ENCODE results near the gene ZBTB34. TPM values are rescaled to one million over a fixed set of nuclear protein-coding genes. Genes with fewer than 3 reads are reported as not detected.

Gene ZBTB34
- total and polyA plus RNA-seq, 9 of the 15 experiments (the other 6 are each of a cell fraction or from before 2014, with no cell fraction given), result 2.7 to 15.6 (median 9.8) TPM

DNA sequence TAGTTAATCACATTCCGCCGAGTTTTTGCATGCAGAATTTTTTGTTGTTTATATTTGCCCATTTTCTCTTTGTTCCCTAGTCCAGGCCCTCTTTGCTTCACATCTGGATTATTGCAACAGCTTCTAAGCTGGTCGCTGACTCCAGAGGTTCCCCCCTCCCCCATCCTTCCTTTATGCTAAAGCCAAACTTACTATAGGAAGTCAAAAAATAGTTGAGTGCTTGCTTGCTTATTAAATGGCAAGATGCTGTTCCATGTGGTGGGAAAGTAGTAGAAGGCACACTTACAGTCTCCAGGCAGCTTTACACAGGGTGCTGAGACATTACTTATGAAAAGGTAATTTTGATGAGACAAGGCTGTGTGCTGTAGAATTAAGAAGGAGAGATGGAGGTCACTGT is 1.3 kb downstream of the ZBTB34 start (continued):
- TF ChIP-seq, protein P1, sequence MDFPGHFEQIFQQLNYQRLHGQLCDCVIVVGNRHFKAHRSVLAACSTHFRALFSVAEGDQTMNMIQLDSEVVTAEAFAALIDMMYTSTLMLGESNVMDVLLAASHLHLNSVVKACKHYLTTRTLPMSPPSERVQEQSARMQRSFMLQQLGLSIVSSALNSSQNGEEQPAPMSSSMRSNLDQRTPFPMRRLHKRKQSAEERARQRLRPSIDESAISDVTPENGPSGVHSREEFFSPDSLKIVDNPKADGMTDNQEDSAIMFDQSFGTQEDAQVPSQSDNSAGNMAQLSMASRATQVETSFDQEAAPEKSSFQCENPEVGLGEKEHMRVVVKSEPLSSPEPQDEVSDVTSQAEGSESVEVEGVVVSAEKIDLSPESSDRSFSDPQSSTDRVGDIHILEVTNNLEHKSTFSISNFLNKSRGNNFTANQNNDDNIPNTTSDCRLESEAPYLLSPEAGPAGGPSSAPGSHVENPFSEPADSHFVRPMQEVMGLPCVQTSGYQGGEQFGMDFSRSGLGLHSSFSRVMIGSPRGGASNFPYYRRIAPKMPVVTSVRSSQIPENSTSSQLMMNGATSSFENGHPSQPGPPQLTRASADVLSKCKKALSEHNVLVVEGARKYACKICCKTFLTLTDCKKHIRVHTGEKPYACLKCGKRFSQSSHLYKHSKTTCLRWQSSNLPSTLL (IDR thresholded peaks at IDR 0.05), result no peak
- TF ChIP-seq FOS (IDR thresholded peaks at IDR 0.05; ENCODE audit: extremely low read depth, insufficient read length) (no peak), ETV6 (IDR thresholded peaks at IDR 0.05; ENCODE audit: borderline replicate concordance in 1 of 2, low read depth in 2 of 2, low read length in 1 of 2) (0 out of 4 replicates have a peak, but pooled peaks of 1 of the 2 experiments have one; percentile 1), ETV6 (CRISPR knock-in tag; IDR thresholded peaks at IDR 0.05; ENCODE audit: borderline replicate concordance) (no peak), NFYB (IDR thresholded peaks at IDR 0.05; ENCODE audit: extremely low read depth, insufficient read length) (no peak), WHSC1 (IDR thresholded peaks at IDR 0.05; ENCODE audit: low read length) (no peak)

DNA sequence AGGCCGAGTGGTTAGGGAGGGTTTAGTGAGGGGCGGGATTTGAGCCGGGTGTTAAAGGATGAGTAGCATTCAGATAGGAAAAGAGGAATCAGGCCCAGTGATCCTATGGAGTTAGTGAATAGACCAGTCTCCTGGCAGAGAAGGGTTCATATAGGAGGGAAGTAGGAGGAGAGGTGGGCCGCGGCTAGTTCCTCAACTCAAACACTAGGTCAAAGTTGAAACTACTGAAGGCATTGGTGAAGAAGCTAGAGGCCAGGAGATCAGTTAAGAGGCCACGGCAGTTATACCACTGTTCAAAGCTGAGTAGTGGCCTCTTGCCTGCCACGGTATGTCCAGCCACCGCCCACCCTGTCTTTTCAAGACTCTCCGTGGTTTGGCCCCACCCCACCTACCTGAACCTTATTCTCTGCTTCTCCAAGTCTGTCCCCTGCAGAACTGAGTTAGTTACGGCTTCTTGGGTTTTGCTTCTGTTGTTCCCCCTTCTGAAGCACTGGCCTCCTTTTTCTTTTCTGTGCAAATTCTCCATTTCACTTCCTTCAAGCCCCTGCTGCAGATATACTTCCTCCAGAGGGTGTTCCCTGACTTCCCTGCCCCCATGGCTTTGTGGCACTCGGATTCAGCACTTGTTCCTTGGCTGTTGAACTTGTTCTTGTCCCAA is 1.8 kb downstream of the ZBTB34 start:
- CTCF ChIA-PET (ENCODE audit: low intra/inter-chr PET ratio), result no interaction called here
- Histone ChIP-seq H4K20me1 (replicated peaks; ENCODE audit: control insufficient read depth, insufficient read depth, low read length) (peaks cover 13% of the 10 kb centered on the region), H3K9ac (ENCODE audit: insufficient read depth in 1 of 2, low read depth in 2 of 2, low read length in 2 of 2) (peak overlapping the region; percentile 53 to 73; a peak in 3 of 4 replicates), H3K27me3 (ENCODE audit: control insufficient read depth in 2 of 2, insufficient read depth in 2 of 2, low read length in 2 of 2) (no peaks in the 10 kb centered on the region), H3K9me3 (replicated peaks; ENCODE audit: control insufficient read depth, insufficient read depth, low read depth, low read length) (no peaks in the 10 kb centered on the region), H3K36me3 (ENCODE audit: control insufficient read depth, insufficient read depth, low read length) (peaks cover 31% of the 10 kb centered on the region), H3K4me1 (replicated peaks in 1 of 2; ENCODE audit: control insufficient read depth in 2 of 2, insufficient read depth in 2 of 2, low read length in 2 of 2) (peaks cover 14 to 26% of the 10 kb centered on the region in 2 experiments), H3K27ac (ENCODE audit: extremely low read depth, low read depth, low read length) (peak overlapping the region; percentile 72; the same call in 2 of the 3 replicates), H3K9me1 (ENCODE audit: control insufficient read depth, insufficient read depth, low read length) (no peaks in the 10 kb centered on the region), H3K4me3 (peak overlapping the region; percentile 75), H2AFZ (ENCODE audit: low read depth, low read length) (peak overlapping the region; percentile 19; the same call in 1 of the 2 replicates), H3K79me2 (ENCODE audit: control insufficient read depth, insufficient read depth, low read length) (peaks cover 45% of the 10 kb centered on the region), H3K4me2 (ENCODE audit: insufficient read depth, low read length) (peak overlapping the region; percentile 89)
- BruUV-seq (replicated peaks), result TSS peak; percentile 56
- ATAC-seq (peak; percentile 34), DNase-seq (ENCODE audit: extremely low read depth in 1 of 4, low spot score in 3 of 4) (peak; percentile 25 to 61 (median 29)), FAIRE-seq (peak; percentile 73)
- intact Hi-C loops (cut with micrococcal nuclease) (no loop called here), in situ Hi-C loops (cut with MboI) (no loop called here)
- POLR2A ChIA-PET, result interaction anchor here (0.7 to 3.1 kb wide), 5 partner anchors 10 to 51 kb away, joined by 3 to 20 read pairs (median 3); no protein-coding TSS in a partner anchor
- WGBS (ENCODE audit: insufficient coverage, low coverage, missing lambda C conversion rate), result 3% methylated on average over 11 of the region's 11 CpGs
- TF ChIP-seq, protein P2, sequence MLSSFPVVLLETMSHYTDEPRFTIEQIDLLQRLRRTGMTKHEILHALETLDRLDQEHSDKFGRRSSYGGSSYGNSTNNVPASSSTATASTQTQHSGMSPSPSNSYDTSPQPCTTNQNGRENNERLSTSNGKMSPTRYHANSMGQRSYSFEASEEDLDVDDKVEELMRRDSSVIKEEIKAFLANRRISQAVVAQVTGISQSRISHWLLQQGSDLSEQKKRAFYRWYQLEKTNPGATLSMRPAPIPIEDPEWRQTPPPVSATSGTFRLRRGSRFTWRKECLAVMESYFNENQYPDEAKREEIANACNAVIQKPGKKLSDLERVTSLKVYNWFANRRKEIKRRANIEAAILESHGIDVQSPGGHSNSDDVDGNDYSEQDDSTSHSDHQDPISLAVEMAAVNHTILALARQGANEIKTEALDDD (IDR thresholded peaks at IDR 0.05), result peak; percentile 79
- TF ChIP-seq NR2C1 (IDR thresholded peaks at IDR 0.05) (peak; percentile 79), NR2C1 (tag; IDR thresholded peaks at IDR 0.05) (peak; percentile 74), ZNF766 (CRISPR knock-in tag; conservative IDR thresholded peaks at IDR 0.05) (0 out of 2 replicates have a peak, but pooled peaks have one; percentile 17), RBBP5 (IDR thresholded peaks at IDR 0.05; ENCODE audit: borderline replicate concordance, insufficient read depth, low read length, poor library complexity, severe bottlenecking) (peak; percentile 40), EP300 (IDR thresholded peaks at IDR 0.05; ENCODE audit: low read length) (0 out of 2 replicates have a peak, but pooled peaks have one; percentile 4)
- TF ChIP-seq, protein P3, sequence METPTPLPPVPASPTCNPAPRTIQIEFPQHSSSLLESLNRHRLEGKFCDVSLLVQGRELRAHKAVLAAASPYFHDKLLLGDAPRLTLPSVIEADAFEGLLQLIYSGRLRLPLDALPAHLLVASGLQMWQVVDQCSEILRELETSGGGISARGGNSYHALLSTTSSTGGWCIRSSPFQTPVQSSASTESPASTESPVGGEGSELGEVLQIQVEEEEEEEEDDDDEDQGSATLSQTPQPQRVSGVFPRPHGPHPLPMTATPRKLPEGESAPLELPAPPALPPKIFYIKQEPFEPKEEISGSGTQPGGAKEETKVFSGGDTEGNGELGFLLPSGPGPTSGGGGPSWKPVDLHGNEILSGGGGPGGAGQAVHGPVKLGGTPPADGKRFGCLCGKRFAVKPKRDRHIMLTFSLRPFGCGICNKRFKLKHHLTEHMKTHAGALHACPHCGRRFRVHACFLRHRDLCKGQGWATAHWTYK (CRISPR knock-in tag; IDR thresholded peaks at IDR 0.05), result peak; percentile 98
- TF ChIP-seq, protein P4, sequence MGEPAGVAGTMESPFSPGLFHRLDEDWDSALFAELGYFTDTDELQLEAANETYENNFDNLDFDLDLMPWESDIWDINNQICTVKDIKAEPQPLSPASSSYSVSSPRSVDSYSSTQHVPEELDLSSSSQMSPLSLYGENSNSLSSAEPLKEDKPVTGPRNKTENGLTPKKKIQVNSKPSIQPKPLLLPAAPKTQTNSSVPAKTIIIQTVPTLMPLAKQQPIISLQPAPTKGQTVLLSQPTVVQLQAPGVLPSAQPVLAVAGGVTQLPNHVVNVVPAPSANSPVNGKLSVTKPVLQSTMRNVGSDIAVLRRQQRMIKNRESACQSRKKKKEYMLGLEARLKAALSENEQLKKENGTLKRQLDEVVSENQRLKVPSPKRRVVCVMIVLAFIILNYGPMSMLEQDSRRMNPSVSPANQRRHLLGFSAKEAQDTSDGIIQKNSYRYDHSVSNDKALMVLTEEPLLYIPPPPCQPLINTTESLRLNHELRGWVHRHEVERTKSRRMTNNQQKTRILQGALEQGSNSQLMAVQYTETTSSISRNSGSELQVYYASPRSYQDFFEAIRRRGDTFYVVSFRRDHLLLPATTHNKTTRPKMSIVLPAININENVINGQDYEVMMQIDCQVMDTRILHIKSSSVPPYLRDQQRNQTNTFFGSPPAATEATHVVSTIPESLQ (CRISPR knock-in tag; IDR thresholded peaks at IDR 0.05), result no peak

Measured in K562 (cell line).